GM21360 (cell line): ENCODE results near the gene ST6GALNAC4.
"Not testable (repeated sequence)": the region's sequence is repeated elsewhere in the genome, so short reads cannot be mapped to it uniquely, and the experiment has no call there.

ENCODE experiments used
- ATAC-seq: cut with Tn5 transposase; IDR thresholded peaks from one replicate; pipeline ENCODE4 v1.9.1; 2021; ENCODE audit warnings: mild to moderate bottlenecking, moderate library complexity; ENCODE audit not compliant: unreplicated experiment

Gene ST6GALNAC4

GRCh38 chr9:127895811-127896210, 21.0 kb downstream of the ST6GALNAC4 start:
- no peak for ATAC-seq

GRCh38 chr9:127893392-127893791, 23.4 kb downstream of the ST6GALNAC4 start:
- no peak for ATAC-seq

GRCh38 chr9:127892831-127893230, 24.0 kb downstream of the ST6GALNAC4 start:
- ATAC-seq: no peak

GRCh38 chr9:127890053-127890452, 26.8 kb downstream of the ST6GALNAC4 start:
- ATAC-seq: no peak

GRCh38 chr9:127887792-127888191, 29.0 kb downstream of the ST6GALNAC4 start:
- no peak for ATAC-seq

- ATAC-seq: no peak
Measured at GRCh38 chr9:127886401-127886972, 30.4 kb downstream of the ST6GALNAC4 start.

- ATAC-seq: no peak
Measured at GRCh38 chr9:127885508-127886281, 31.1 kb downstream of the ST6GALNAC4 start.

- ATAC-seq: no peak
Measured at GRCh38 chr9:127884976-127885490, 31.8 kb downstream of the ST6GALNAC4 start.

GRCh38 chr9:127884427-127884911, 32.4 kb downstream of the ST6GALNAC4 start:
- ATAC-seq: no peak

GRCh38 chr9:127883959-127884358, 32.9 kb downstream of the ST6GALNAC4 start:
- no peak for ATAC-seq

GRCh38 chr9:127881715-127882114, 35.1 kb downstream of the ST6GALNAC4 start:
- not testable (repeated sequence) for ATAC-seq

- no peak for ATAC-seq
Measured at GRCh38 chr9:127880143-127880542, 36.7 kb downstream of the ST6GALNAC4 start.

- no peak for ATAC-seq
Measured at GRCh38 chr9:127878652-127879390, 38.0 kb downstream of the ST6GALNAC4 start.

GRCh38 chr9:127878001-127878651, 38.7 kb downstream of the ST6GALNAC4 start:
- ATAC-seq: no peak

GRCh38 chr9:127877566-127877998, 39.3 kb downstream of the ST6GALNAC4 start, which contains the start of gene AK1:
TSS of gene AK1 (minus strand) at chr9:127877675. CDS start at chr9:127874617, 3,058 bp downstream.
- no peak for ATAC-seq

GRCh38 chr9:127876764-127877562, 39.9 kb downstream of the ST6GALNAC4 start:
- ATAC-seq: no peak

- no peak for ATAC-seq
Measured at GRCh38 chr9:127876026-127876763, 40.6 kb downstream of the ST6GALNAC4 start.

- no peak for ATAC-seq
Measured at GRCh38 chr9:127875306-127875966, 41.4 kb downstream of the ST6GALNAC4 start.
